ENCODE results near the gene ARL13B.

- TF ChIP-seq EZH2 (IDR thresholded peaks at IDR 0.05; ENCODE audit: borderline replicate concordance, low read length): no peak
- no peak for TF ChIP-seq CTCF (IDR thresholded peaks at IDR 0.05; ENCODE audit: low read length)
Measured at GRCh38 chr3:94065122-94065521, 85.2 kb downstream of the ARL13B start.
